Endothelial cell of umbilical vein (primary cell): ENCODE data around the gene MRPL33. TPM values are rescaled to one million over a fixed set of nuclear protein-coding genes. Genes with fewer than 3 reads are reported as not detected.

ENCODE experiments used
- BruUV-seq: library from RNA; stranded (reverse); fragments of 400-500 nt; replicated peaks from 2 replicates; lab custom pipeline; 2021; lab: Mats Ljungman, UMichigan
- CTCF ChIA-PET: fragments of 300-600, 350-600 bp; sonication (Branson Sonifier 250); formaldehyde crosslinking; loops from one replicate; lab custom pipeline; 2021; ENCODE audit warnings: antibody characterized with exemption, inconsistent platforms; lab: Charles Lee
- POLR2A ChIA-PET: fragments of 300-600, 350-600 bp; sonication (Branson Sonifier 250); formaldehyde crosslinking; loops from one replicate; lab custom pipeline; 2021; ENCODE audit warnings: antibody characterized with exemption, inconsistent platforms; lab: Charles Lee
- DNase-seq: peaks from one replicate; pipeline ENCODE4 v3.0.0-alpha.2; 2011; ENCODE audit warnings: low read depth, low spot score
- FAIRE-seq: peaks from 2 replicates; lab custom pipeline; 2011; peaks lifted over from hg19 to GRCh38; lab: Jason Lieb, UNC
- H2AFZ ChIP-seq: 2 replicates; pipeline ENCODE4 v1.6.0; 2012; ENCODE audit warnings: low read depth, low read length, control low read depth, inconsistent platforms
- H3K27ac ChIP-seq: 2 replicates; pipeline ENCODE4 v1.5.1; 2011; ENCODE audit warnings: low read depth, mild to moderate bottlenecking, control low read depth, low read length, moderate library complexity; ENCODE audit not compliant: insufficient read depth
- H3K27me3 ChIP-seq, 2 experiments: 2 replicates each; pipeline versions ENCODE4 v1.6.0 to v1.6.1; 2011; ENCODE audit warnings: low read length in 2 of 2, mixed read lengths in 1 of 2; ENCODE audit not compliant: control insufficient read depth in 2 of 2, insufficient read depth in 2 of 2
- H3K36me3 ChIP-seq, 2 experiments: 2 replicates in 1 of 2; 3 replicates in 1 of 2; pipeline ENCODE4 v1.5.1; 2011; ENCODE audit warnings: low read length in 2 of 2, mild to moderate bottlenecking in 1 of 2, moderate library complexity in 1 of 2; ENCODE audit not compliant: control insufficient read depth in 2 of 2, insufficient read depth in 2 of 2; ENCODE audit errors: extremely low read depth in 1 of 2
- H3K4me1 ChIP-seq: 3 replicates; pipeline ENCODE4 v1.5.1; 2011; ENCODE audit warnings: mild to moderate bottlenecking, low read length; ENCODE audit not compliant: control insufficient read depth, insufficient read depth; ENCODE audit errors: extremely low read depth
- H3K4me2 ChIP-seq: 2 replicates; pipeline ENCODE4 v1.6.1; 2011; ENCODE audit warnings: low read length, control low read depth, mixed read lengths; ENCODE audit not compliant: insufficient read depth
- H3K4me3 ChIP-seq, 3 experiments: fragments of 200-600 bp in 1 of 3; sonication (generic), shearing (Covaris generic) in 1 of 3; replicated peaks in 1 of 3; 2 replicates each; pipeline ENCODE4 v1.5.1; 2011 to 2016; ENCODE audit warnings: control low read depth in 3 of 3, low read length in 3 of 3, mild to moderate bottlenecking in 2 of 3, inconsistent platforms in 1 of 3, low read depth in 1 of 3, moderate library complexity in 1 of 3; ENCODE audit not compliant: insufficient read depth in 1 of 3
- H3K79me2 ChIP-seq: 2 replicates; pipeline ENCODE4 v1.6.0; 2012; ENCODE audit warnings: low read length, inconsistent platforms; ENCODE audit not compliant: control insufficient read depth, insufficient read depth
- H3K9ac ChIP-seq: replicated peaks from 2 replicates; pipeline ENCODE3; 2011; ENCODE audit warnings: low read length, control low read depth; ENCODE audit not compliant: insufficient read depth; ENCODE audit errors: extremely low read depth
- H3K9me1 ChIP-seq: replicated peaks from 3 replicates; pipeline ENCODE4 v1.6.0; 2011; ENCODE audit warnings: mild to moderate bottlenecking, low read length; ENCODE audit not compliant: control insufficient read depth, insufficient read depth; ENCODE audit errors: extremely low read depth
- H3K9me3 ChIP-seq: replicated peaks from 2 replicates; pipeline ENCODE4 v1.5.1; 2012; ENCODE audit warnings: low read length, inconsistent platforms; ENCODE audit not compliant: control insufficient read depth, insufficient read depth
- H4K20me1 ChIP-seq: replicated peaks from 2 replicates; pipeline ENCODE3; 2011; ENCODE audit warnings: mild to moderate bottlenecking, low read length; ENCODE audit not compliant: control insufficient read depth, insufficient read depth; ENCODE audit errors: extremely low read depth
- CTCF ChIP-seq, 2 donors: IDR thresholded peaks; 1 replicate in 1 of 2; 2 replicates in 1 of 2; pipeline ENCODE4 v1.5.1; 2011; ENCODE audit warnings: low read length in 2 of 2, mild to moderate bottlenecking in 2 of 2, moderate library complexity in 2 of 2, control low read depth in 1 of 2, inconsistent platforms in 1 of 2, low read depth in 1 of 2; ENCODE audit not compliant: insufficient read depth in 1 of 2; ENCODE audit errors: extremely low read depth in 1 of 2
- EZH2 ChIP-seq: IDR thresholded peaks from 2 replicates; pipeline ENCODE4 v1.6.1; 2012; ENCODE audit warnings: borderline replicate concordance, low read depth, mild to moderate bottlenecking, moderate library complexity, low read length, inconsistent platforms; ENCODE audit not compliant: severe bottlenecking
- FOS ChIP-seq: IDR thresholded peaks from 2 replicates; pipeline ENCODE4 v1.6.1; 2011; ENCODE audit warnings: mild to moderate bottlenecking, low read length, moderate library complexity, borderline replicate concordance; ENCODE audit not compliant: insufficient read depth
- GATA2 ChIP-seq: IDR thresholded peaks from 2 replicates; pipeline ENCODE4 v1.7.0; 2011; ENCODE audit warnings: low read depth, mild to moderate bottlenecking, moderate library complexity, mixed read lengths, low read length; ENCODE audit not compliant: insufficient read length, insufficient read depth
- JUN ChIP-seq: IDR thresholded peaks from 2 replicates; pipeline ENCODE4 v1.6.1; 2011; ENCODE audit warnings: borderline replicate concordance, low read depth; ENCODE audit not compliant: insufficient read length, insufficient read depth
- MAX ChIP-seq: IDR thresholded peaks from 2 replicates; pipeline ENCODE4 v1.6.1; 2011; ENCODE audit not compliant: insufficient read depth, insufficient read length
- MYC ChIP-seq: IDR thresholded peaks from one replicate; pipeline ENCODE4 v1.6.1; 2011; ENCODE audit warnings: mild to moderate bottlenecking, low read depth, low read length
- POLR2A ChIP-seq: IDR thresholded peaks from 2 replicates; pipeline ENCODE4 v1.6.1; 2012; ENCODE audit warnings: low read depth, mild to moderate bottlenecking, control low read depth, low read length
- POLR2AphosphoS5 ChIP-seq: IDR thresholded peaks from 2 replicates; pipeline ENCODE4 v1.6.1; 2012; ENCODE audit warnings: low read depth, mild to moderate bottlenecking, control low read depth, low read length, moderate library complexity; ENCODE audit not compliant: insufficient read depth
- dilution Hi-C: fragments of 300-500 bp; cut with MboI; formaldehyde crosslinking; loops from one replicate; pipeline ENCODE4 v1.15.0; 2019; ENCODE audit warnings: low sequenced_read_pairs; ENCODE audit not compliant: extremely low pct_ligation_motif_present
- intact Hi-C: fragments of 100-400 bp; cut with micrococcal nuclease; formaldehyde crosslinking; loops from one replicate; pipeline ENCODE4 v1.10.0; 2022
- polyA plus RNA-seq, 4 experiments: library from polyadenylated mRNA; depleted of rRNA in 3 of 4; stranded (reverse) in 3 of 4; unstranded in 1 of 4; fragments of >200 nt; gene quantifications; 2 replicates each; pipeline versions ENCODE4 v1.2.1 to v1.2.3, GENCODE V29; 2011 to 2012; ENCODE audit warnings: missing spikeins in 1 of 4
- total RNA-seq: library from RNA; stranded (reverse); gene quantifications from 2 replicates; pipeline ENCODE4 v1.2.3, GENCODE V29; 2021

Gene MRPL33
- total and polyA plus RNA-seq, 2 donors (not counting 3 experiments of a cell fraction or from before 2014, with no cell fraction given): 36.1 to 97.4 TPM

- CTCF ChIA-PET: interaction anchor here (2.4 kb wide), 1 partner anchor 9 kb away, joined by 6 read pairs; no protein-coding TSS in a partner anchor
- no peaks in the 10 kb centered on the region for H3K27me3 ChIP-seq
- no peak overlapping the region for H2AFZ ChIP-seq
- no peaks in the 10 kb centered on the region for H3K79me2 ChIP-seq
- DNase-seq (no peak), FAIRE-seq (no peak)
- H3K9me1 ChIP-seq: no peaks in the 10 kb centered on the region
- H3K9ac ChIP-seq: no peak overlapping the region
- no peaks in the 10 kb centered on the region for H4K20me1 ChIP-seq
- POLR2A ChIA-PET: no interaction called here
- intact Hi-C loops: no loop called here
- TF ChIP-seq GATA2: no peak
- H3K9me3 ChIP-seq: no peaks in the 10 kb centered on the region
- H3K4me3 ChIP-seq: no peak overlapping the region
- H3K4me2 ChIP-seq: no peak overlapping the region
- no peaks in the 10 kb centered on the region for H3K36me3 ChIP-seq
- BruUV-seq: no TSS peak
- dilution Hi-C loops: no loop called here
- H3K27ac ChIP-seq: no peak overlapping the region
- peaks cover 17% of the 10 kb centered on the region for H3K4me1 ChIP-seq
Measured at GRCh38 chr2:27805180-27805579, 33.7 kb downstream of the MRPL33 start.

- no peak overlapping the region for H3K4me3 ChIP-seq
- no peaks in the 10 kb centered on the region for H3K27me3 ChIP-seq
- no TSS peak for BruUV-seq
- H3K9ac ChIP-seq: no peak overlapping the region
- ChIA-PET POLR2A (no interaction called here), CTCF (interaction anchor here (0.8 to 2.4 kb wide), 11 partner anchors 10 to 646 kb away, joined by 3 to 10 read pairs (median 4); no protein-coding TSS in a partner anchor)
- no peak for FAIRE-seq
- H3K79me2 ChIP-seq: no peaks in the 10 kb centered on the region
- no peak overlapping the region for H2AFZ ChIP-seq
- intact Hi-C loops (loop anchor here (1.0 kb wide), 4 partner anchors 52 to 646 kb away; partner anchors contain the start of genes BABAM2 and RBKS), dilution Hi-C loops (no loop called here)
- no peaks in the 10 kb centered on the region for H3K36me3 ChIP-seq
- no peak overlapping the region for H3K4me2 ChIP-seq
- H3K4me1 ChIP-seq: peaks cover 18% of the 10 kb centered on the region
- no peaks in the 10 kb centered on the region for H3K9me3 ChIP-seq
- no peak for TF ChIP-seq EZH2
- no peak for TF ChIP-seq POLR2AphosphoS5
- no peak for TF ChIP-seq POLR2A
- TF ChIP-seq JUN: no peak
- TF ChIP-seq FOS: no peak
- TF ChIP-seq GATA2: no peak
- no peak for TF ChIP-seq CTCF (IDR thresholded peaks at IDR 0.05; ENCODE audit: extremely low read depth in 1 of 2, insufficient read depth in 1 of 2, low read depth in 1 of 2, low read length in 2 of 2)
- no peak for TF ChIP-seq MYC
- no peak for TF ChIP-seq MAX
- H3K9me1 ChIP-seq: no peaks in the 10 kb centered on the region
- no peak overlapping the region for H3K27ac ChIP-seq
- H4K20me1 ChIP-seq: no peaks in the 10 kb centered on the region
- DNase-seq: no peak
Measured at GRCh38 chr2:27806311-27807059, 35.0 kb downstream of the MRPL33 start.
